Astrocyte (in vitro differentiated cells and primary cell): Measurements from ENCODE around the gene LSMEM2.

Source experiments
- CTCF ChIP-seq: IDR thresholded peaks from 2 replicates; pipeline ENCODE4 v1.5.1; 2011; ENCODE audit warnings: low read depth, mild to moderate bottlenecking, inconsistent platforms, low read length, moderate library complexity; ENCODE audit not compliant: insufficient read depth
- EZH2 ChIP-seq: IDR thresholded peaks from 2 replicates; pipeline ENCODE4 v1.6.1; 2012; ENCODE audit warnings: mild to moderate bottlenecking, low read length, inconsistent platforms; ENCODE audit not compliant: insufficient read depth

- TF ChIP-seq EZH2 (no peak), CTCF (no peak)
Observed at GRCh38 chr3:50268276-50268675, 10.6 kb upstream of the LSMEM2 start.
